AG04450 (cell line): ENCODE measurements around the gene PAQR4. TPM values are rescaled to one million over a fixed set of nuclear protein-coding genes. Genes with fewer than 3 reads are reported as not detected.
A peak's percentile ranks its signal among the peaks of the same experiment; 100 is the strongest.

Source experiments
- CTCF ChIA-PET: fragments of 300-600, 350-600 bp; formaldehyde crosslinking; extraction: SDS; loops from one replicate; lab custom pipeline; 2022; ENCODE audit warnings: antibody characterized with exemption, inconsistent platforms; lab: Charles Lee
- POLR2A ChIA-PET: fragments of 350-600 bp; formaldehyde crosslinking; extraction: SDS; loops from one replicate; lab custom pipeline; 2021; ENCODE audit warnings: antibody characterized with exemption, inconsistent platforms; lab: Yijun Ruan, JAX
- DNase-seq: peaks from one replicate; pipeline ENCODE4 v3.0.0-alpha.2; 2011; ENCODE audit warnings: low read depth, low spot score
- H3K27ac ChIP-seq: one replicate; pipeline ENCODE4 v1.5.1; 2012; ENCODE audit warnings: low read depth, low read length, control low read depth
- H3K27me3 ChIP-seq: one replicate; pipeline ENCODE4 v1.6.0; 2012; ENCODE audit warnings: low read length; ENCODE audit not compliant: control insufficient read depth, insufficient read depth
- H3K4me3 ChIP-seq: 2 replicates; pipeline ENCODE4 v1.5.1; 2011; ENCODE audit warnings: mild to moderate bottlenecking, low read depth, low read length, control low read depth
- H3K9me3 ChIP-seq: 2 replicates; pipeline ENCODE4 v1.5.1; 2012; ENCODE audit warnings: low read length; ENCODE audit not compliant: control insufficient read depth, insufficient read depth
- CTCF ChIP-seq: IDR thresholded peaks from 2 replicates; pipeline ENCODE4 v1.5.1; 2011; ENCODE audit warnings: low read depth, low read length, control low read depth, inconsistent platforms
- polyA plus RNA-seq: library from polyadenylated mRNA; depleted of rRNA; stranded (reverse); fragments of >200 nt; gene quantifications from 2 replicates; pipeline ENCODE4 v1.2.3, GENCODE V29; 2011

The PAQR4 gene
- polyA plus RNA-seq, 1 experiment, result 1.2 TPM

DNA sequence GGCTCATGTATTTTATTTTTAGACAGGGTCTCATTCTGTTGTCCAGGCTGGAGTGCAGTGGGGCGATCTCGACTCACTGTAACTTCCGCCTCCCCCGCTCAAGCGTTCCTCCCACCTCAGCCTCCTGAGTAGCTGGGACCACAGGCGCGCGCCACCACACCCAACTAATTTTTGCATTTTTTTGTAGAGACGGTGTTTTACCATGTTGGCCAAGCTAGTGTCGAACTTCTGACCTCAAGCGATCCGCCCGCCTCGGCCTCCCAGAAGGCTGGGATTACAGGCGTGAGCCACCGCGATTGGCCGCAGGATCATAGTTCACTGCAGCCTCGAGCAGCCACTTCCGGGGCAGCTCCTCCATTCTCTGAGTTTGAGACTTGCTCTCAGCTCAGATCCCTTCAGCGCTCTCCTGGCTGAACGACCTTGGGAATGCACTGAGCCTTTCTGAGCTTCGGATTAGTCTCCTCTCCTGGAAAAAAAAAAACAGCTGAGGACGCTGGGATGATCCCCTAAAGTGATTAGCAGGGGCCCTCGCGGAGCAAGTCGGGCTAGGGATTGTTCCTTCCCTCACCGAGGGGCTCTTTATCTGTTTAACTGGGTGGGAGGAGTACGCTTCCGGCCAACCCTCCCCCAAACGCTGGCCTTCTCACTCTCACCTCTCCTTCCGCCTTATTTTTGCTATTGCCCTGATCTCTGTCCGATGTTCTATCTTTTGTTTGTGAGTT lies 12.2 kb downstream of the PAQR4 start:
- POLR2A ChIA-PET, result interaction anchor here (0.7 to 2.1 kb wide), 4 partner anchors 11 to 76 kb away, joined by 3 to 10 read pairs (median 6); partner anchors contain the start of genes PAQR4 and TNFRSF12A

GRCh38 chr16:2981899-2982250 lies 12.7 kb downstream of the PAQR4 start:
- Histone ChIP-seq H3K4me3 (no peak overlapping the region), H3K27me3 (peaks cover 4% of the 10 kb centered on the region), H3K27ac (no peak overlapping the region), H3K9me3 (peaks cover 5% of the 10 kb centered on the region; the same call in 1 of the 2 replicates)
- ChIA-PET POLR2A (no interaction called here), CTCF (interaction anchor here (1.2 kb wide), 1 partner anchor 9 kb away, joined by 3 read pairs; no protein-coding TSS in a partner anchor)
- TF ChIP-seq CTCF, result no peak
- no peak for DNase-seq

More for the DNA sequence above, 12.2 kb downstream of the PAQR4 start:
- CTCF ChIA-PET, result interaction anchor here (0.6 to 1.2 kb wide), 2 partner anchors 8 to 49 kb away, joined by 3 to 11 read pairs; no protein-coding TSS in a partner anchor
- peaks cover 4% of the 10 kb centered on the region for H3K27me3 ChIP-seq
- H3K4me3 ChIP-seq, result no peak overlapping the region; the same call in 1 of the 2 replicates
- peaks cover 5% of the 10 kb centered on the region; the same call in 1 of the 2 replicates for H3K9me3 ChIP-seq
- TF ChIP-seq CTCF, result no peak
- H3K27ac ChIP-seq, result no peak overlapping the region
- no peak for DNase-seq

DNA sequence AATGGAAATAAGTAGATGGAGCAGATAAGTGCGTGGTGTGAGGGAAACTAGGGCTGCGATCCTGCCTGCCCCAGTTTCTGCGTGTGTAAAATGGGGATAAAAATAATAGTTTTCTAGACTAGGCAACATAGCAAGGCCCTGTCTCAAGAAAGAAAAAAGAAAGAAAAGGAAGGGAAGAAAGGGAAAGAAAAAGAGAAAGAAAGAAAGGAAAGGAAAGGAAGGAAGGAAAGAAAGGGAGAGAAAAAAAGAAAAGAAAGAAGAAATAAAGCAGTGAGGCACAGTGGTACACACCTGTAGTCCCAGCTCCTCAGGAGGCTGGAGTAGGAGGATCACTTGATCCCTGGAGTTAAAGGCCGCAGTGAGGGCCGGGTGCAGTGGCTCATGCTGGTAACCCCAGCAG lies 13.3 kb downstream of the PAQR4 start:
- Histone ChIP-seq H3K27me3 (peaks cover 6% of the 10 kb centered on the region), H3K4me3 (no peak overlapping the region), H3K27ac (no peak overlapping the region), H3K9me3 (peaks cover 5% of the 10 kb centered on the region; the same call in 1 of the 2 replicates)
- no peak for TF ChIP-seq CTCF
- ChIA-PET CTCF (interaction anchor here (0.9 kb wide), 1 partner anchor 12 kb away, joined by 3 read pairs; no protein-coding TSS in a partner anchor), POLR2A (no interaction called here)
- no peak for DNase-seq

- H3K4me3 ChIP-seq, result peak overlapping the region; percentile 39
- peaks cover 10% of the 10 kb centered on the region for H3K27me3 ChIP-seq
- peak; percentile 67 for TF ChIP-seq CTCF
- H3K27ac ChIP-seq, result no peak overlapping the region
- ChIA-PET POLR2A (no interaction called here), CTCF (no interaction called here)
- H3K9me3 ChIP-seq, result peaks cover 5% of the 10 kb centered on the region; the same call in 1 of the 2 replicates
- peak; percentile 7 for DNase-seq
Measured at GRCh38 chr16:2983706-2984136, 14.6 kb downstream of the PAQR4 start.

DNA sequence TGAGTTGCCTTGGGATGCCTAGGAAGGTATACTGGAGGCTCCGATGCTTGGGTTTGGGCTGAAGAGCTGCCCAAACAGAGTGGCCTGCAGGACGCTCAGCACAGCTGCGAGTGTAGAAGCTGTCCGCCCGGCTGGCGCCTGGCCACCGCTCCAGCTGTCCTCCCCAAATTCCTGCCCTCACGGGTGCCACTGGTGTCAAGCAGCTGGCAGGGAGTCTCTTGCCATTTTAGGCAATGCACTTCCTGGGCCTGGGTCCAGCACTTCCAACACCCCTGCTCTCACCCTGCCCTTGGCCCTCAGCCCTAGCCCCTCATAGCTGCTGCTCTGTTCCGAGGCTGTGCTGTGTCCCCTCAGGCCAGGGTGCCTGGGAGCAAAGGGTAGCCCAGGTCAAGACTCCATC lies 16.3 kb downstream of the PAQR4 start:
- POLR2A ChIA-PET, result no interaction called here

More for the DNA sequence above, 16.3 kb downstream of the PAQR4 start:
- CTCF ChIA-PET, result no interaction called here
- Histone ChIP-seq H3K9me3 (peaks cover 5% of the 10 kb centered on the region; the same call in 1 of the 2 replicates), H3K27me3 (peaks cover 18% of the 10 kb centered on the region), H3K4me3 (no peak overlapping the region), H3K27ac (no peak overlapping the region)
- TF ChIP-seq CTCF, result no peak
- DNase-seq, result no peak
